Kidney capillary endothelial cell (primary cell): ENCODE measurements around the gene NUP210.

Experiments used
- DNase-seq: peaks from one replicate; pipeline ENCODE4 v3.0.0-alpha.2; 2018; ENCODE audit warnings: low spot score

Gene NUP210

DNA sequence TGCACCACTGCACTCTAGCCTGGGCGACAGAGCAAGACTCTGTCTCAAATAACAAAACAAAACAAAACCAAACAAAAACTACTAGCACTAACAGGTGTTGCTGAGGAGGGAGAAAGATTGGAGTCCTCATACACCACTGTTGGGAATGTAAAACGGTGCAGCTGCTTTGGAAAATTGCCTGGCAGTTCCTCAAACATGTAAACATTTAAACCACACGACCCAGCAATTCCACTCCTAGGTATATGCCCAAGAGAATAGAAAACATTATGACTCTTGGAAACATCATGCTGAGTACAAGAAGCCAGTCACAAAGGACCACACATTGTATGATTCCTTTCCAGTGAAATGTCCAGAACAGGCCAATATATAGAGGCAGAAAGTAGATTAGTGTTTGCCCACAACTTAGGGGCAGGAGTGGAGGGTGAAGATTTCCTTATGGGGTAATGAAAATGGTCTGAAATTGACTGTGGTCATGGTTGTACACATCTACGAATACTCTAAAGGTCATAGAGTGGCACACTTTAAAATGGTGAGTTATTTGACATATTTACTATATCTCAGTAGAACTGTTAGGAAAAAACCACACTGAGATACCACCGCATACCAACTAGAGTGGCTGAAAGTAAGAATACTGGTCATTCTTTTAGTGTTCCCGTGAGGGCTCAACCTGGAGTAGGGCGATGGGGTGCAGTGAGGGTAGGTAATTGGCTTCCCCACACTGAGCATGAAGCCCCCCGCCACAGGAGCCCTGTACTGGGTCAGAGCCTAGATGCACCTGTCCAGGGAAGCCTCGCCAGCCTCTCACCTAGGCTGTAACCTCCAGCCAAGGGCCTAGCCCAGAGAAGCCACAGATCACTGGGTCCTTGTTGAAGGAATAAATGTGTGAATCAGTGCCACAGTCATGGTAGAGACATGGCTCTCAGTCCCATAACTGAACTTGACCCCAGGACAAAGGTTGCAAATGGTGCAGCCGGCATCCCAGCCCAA lies 131.1 kb downstream of the NUP210 start:
- no peak for DNase-seq

DNA sequence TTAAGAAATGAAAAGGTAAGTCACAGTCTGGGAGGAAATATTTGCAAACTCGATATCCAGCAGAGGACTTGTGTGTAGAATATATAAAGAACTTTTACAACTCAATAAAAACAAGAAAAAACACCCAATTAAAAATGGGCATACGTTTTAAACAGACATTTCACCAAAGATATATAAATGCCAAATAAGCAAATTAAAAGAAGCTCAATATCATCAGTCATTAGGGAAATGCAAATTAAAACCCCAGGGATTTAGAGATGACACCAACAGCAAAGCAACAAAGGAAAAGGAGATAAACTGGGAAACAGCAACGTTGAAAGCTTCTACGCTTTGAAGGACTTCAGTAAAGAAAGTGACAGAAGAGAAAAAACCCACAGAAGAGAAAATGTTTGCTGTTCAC lies 132.3 kb downstream of the NUP210 start:
- DNase-seq, result no peak

GRCh38 chr3:13286873-13287272 lies 133.2 kb downstream of the NUP210 start:
- no peak for DNase-seq

DNA sequence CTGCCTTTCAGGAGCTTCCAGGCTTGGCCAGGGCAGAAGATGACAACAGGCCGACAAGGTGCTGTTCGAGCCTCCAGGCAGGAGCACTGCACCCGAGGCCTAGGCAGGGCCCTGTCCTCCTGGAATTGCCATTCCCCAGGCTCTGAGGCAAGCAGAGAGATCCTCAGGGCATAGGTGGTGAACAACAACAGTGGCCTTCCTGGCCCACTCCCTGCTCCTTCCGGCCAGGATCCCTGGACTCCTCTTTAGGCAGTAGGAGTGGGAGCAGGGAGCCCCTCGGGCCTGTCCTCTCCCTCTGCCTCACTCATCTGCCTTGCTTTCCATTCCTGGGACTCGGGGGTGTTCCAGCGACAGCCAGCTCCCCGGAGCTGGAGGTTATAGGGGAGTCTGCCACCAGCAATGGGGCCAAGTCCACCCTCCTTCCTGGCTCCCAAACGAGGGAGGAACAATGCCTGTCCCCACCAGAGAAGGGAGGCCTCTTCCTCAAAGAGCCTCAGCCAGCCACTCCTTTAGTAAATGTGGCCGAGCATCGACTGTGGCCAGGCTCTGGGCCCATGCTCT lies 135.0 kb downstream of the NUP210 start:
- DNase-seq, result no peak

- no peak for DNase-seq
Observed at GRCh38 chr3:13283877-13284264, 136.3 kb downstream of the NUP210 start.

GRCh38 chr3:13282986-13283876 lies 136.9 kb downstream of the NUP210 start:
- no peak for DNase-seq

- no peak for DNase-seq
Observed at GRCh38 chr3:13282358-13282985, 137.7 kb downstream of the NUP210 start.

- DNase-seq, result peak; percentile 65
Observed at GRCh38 chr3:13281507-13282357, 138.4 kb downstream of the NUP210 start.

GRCh38 chr3:13280811-13281506 lies 139.2 kb downstream of the NUP210 start:
- DNase-seq, result no peak

GRCh38 chr3:13280122-13280790 lies 139.9 kb downstream of the NUP210 start:
- no peak for DNase-seq

DNA sequence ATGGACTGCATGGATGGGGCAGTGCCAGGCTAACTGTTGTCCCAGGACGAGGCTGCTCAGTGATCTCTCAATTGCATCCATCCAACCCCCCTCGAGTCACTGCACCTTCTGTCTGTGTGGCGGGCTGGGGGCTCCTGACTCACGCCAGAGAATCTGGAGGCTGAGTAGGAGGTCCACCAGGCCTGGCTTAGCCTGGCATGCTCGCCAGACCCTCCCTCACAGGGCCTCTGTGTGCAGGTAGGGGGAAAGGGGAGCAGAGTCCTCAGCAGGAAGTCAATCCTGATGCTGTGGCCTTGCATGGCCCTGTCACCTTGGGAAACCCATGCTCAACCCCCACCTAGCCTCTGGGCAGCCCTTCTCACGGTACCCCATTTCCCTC lies 140.6 kb downstream of the NUP210 start:
- no peak for DNase-seq

- no peak for DNase-seq
Observed at GRCh38 chr3:13278783-13279531, 141.2 kb downstream of the NUP210 start.

DNA sequence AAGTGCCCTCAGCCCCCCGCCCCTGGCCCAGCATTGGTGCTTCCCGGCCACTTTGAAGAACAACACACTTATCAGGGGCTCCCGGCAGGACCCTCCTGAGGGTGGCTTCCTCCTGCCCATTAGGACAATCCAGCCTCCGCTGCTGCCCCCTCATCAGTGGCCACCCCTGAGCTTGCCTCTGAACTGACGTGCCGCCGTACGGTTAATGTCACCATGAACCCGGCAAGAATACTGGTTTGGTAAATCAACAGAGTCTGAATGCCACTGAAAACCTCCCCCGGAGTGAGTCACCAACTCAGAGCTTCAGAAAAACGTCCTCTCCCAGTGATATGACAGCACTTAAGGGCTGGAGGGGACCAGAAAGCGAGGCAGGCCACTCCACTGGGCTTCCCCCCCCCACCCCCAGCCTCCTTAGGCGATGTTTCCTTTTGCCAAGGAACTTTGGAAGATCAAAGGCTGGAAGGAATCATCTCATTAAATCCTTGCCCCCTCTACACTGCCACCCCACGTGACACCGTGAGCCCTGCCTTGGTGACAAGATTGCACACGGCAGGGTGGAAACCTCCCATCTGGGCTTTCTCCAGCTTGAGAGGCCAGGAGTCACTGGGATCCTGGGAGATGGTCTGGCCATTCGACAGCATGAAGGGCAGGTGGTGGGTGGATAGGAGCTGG lies 142.1 kb downstream of the NUP210 start:
- DNase-seq, result no peak

DNA sequence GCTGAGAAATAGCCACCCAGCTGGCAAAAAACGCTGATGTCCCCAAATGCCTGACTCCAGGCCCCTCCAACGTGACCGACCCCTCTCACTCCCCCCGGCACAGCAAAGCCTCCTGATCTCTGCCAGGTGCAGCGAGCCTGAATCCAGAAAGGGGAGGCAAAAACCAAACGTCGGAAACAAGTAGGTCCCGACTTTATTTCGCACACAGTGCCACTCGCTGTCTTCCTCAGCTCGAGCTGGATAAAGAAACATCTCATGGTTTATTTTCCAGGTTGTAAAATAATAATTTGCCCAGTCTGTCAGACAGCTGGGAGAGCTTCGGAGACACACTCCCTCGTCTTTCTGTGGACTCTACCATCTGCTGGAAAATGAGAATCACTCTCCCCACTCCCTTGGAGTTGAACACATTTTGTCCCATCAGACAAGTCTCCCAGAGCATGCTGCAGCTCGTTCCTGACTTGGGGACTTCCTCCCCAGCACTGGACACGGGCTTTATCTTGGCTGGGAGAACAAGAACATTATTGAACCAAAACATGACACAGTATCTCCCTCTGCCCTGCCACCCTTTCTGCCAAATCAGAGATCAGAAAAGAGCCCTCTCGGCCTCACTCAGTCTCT lies 142.8 kb downstream of the NUP210 start:
- DNase-seq, result no peak

GRCh38 chr3:13276438-13277195 lies 143.5 kb downstream of the NUP210 start:
- no peak for DNase-seq

GRCh38 chr3:13275376-13276005 lies 144.6 kb downstream of the NUP210 start:
- DNase-seq, result no peak
